Endothelial cell of umbilical vein (primary cell): Measurements from ENCODE around the gene GALNT12. TPM values are rescaled to one million over a fixed set of nuclear protein-coding genes. Genes with fewer than 3 reads are reported as not detected.

Experiments
- BruUV-seq: library from RNA; stranded (reverse); fragments of 400-500 nt; replicated peaks from 2 replicates; lab custom pipeline; 2021; lab: Mats Ljungman, UMichigan
- CTCF ChIA-PET: fragments of 300-600, 350-600 bp; sonication (Branson Sonifier 250); formaldehyde crosslinking; loops from one replicate; lab custom pipeline; 2021; ENCODE audit warnings: antibody characterized with exemption, inconsistent platforms; lab: Charles Lee
- POLR2A ChIA-PET: fragments of 300-600, 350-600 bp; sonication (Branson Sonifier 250); formaldehyde crosslinking; loops from one replicate; lab custom pipeline; 2021; ENCODE audit warnings: antibody characterized with exemption, inconsistent platforms; lab: Charles Lee
- DNase-seq: peaks from one replicate; pipeline ENCODE4 v3.0.0-alpha.2; 2011; ENCODE audit warnings: low read depth, low spot score
- FAIRE-seq: peaks from 2 replicates; lab custom pipeline; 2011; peaks lifted over from hg19 to GRCh38; lab: Jason Lieb, UNC
- H2AFZ ChIP-seq: 2 replicates; pipeline ENCODE4 v1.6.0; 2012; ENCODE audit warnings: low read depth, low read length, control low read depth, inconsistent platforms
- H3K27ac ChIP-seq: 2 replicates; pipeline ENCODE4 v1.5.1; 2011; ENCODE audit warnings: low read depth, mild to moderate bottlenecking, control low read depth, low read length, moderate library complexity; ENCODE audit not compliant: insufficient read depth
- H3K27me3 ChIP-seq, 2 experiments: 2 replicates each; pipeline versions ENCODE4 v1.6.0 to v1.6.1; 2011; ENCODE audit warnings: low read length in 2 of 2, mixed read lengths in 1 of 2; ENCODE audit not compliant: control insufficient read depth in 2 of 2, insufficient read depth in 2 of 2
- H3K36me3 ChIP-seq, 2 experiments: 2 replicates in 1 of 2; 3 replicates in 1 of 2; pipeline ENCODE4 v1.5.1; 2011; ENCODE audit warnings: low read length in 2 of 2, mild to moderate bottlenecking in 1 of 2, moderate library complexity in 1 of 2; ENCODE audit not compliant: control insufficient read depth in 2 of 2, insufficient read depth in 2 of 2; ENCODE audit errors: extremely low read depth in 1 of 2
- H3K4me1 ChIP-seq: 3 replicates; pipeline ENCODE4 v1.5.1; 2011; ENCODE audit warnings: mild to moderate bottlenecking, low read length; ENCODE audit not compliant: control insufficient read depth, insufficient read depth; ENCODE audit errors: extremely low read depth
- H3K4me2 ChIP-seq: 2 replicates; pipeline ENCODE4 v1.6.1; 2011; ENCODE audit warnings: low read length, control low read depth, mixed read lengths; ENCODE audit not compliant: insufficient read depth
- H3K4me3 ChIP-seq, 3 experiments: fragments of 200-600 bp in 1 of 3; sonication (generic), shearing (Covaris generic) in 1 of 3; replicated peaks in 1 of 3; 2 replicates each; pipeline ENCODE4 v1.5.1; 2011 to 2016; ENCODE audit warnings: control low read depth in 3 of 3, low read length in 3 of 3, mild to moderate bottlenecking in 2 of 3, inconsistent platforms in 1 of 3, low read depth in 1 of 3, moderate library complexity in 1 of 3; ENCODE audit not compliant: insufficient read depth in 1 of 3
- H3K79me2 ChIP-seq: 2 replicates; pipeline ENCODE4 v1.6.0; 2012; ENCODE audit warnings: low read length, inconsistent platforms; ENCODE audit not compliant: control insufficient read depth, insufficient read depth
- H3K9ac ChIP-seq: replicated peaks from 2 replicates; pipeline ENCODE3; 2011; ENCODE audit warnings: low read length, control low read depth; ENCODE audit not compliant: insufficient read depth; ENCODE audit errors: extremely low read depth
- H3K9me1 ChIP-seq: replicated peaks from 3 replicates; pipeline ENCODE4 v1.6.0; 2011; ENCODE audit warnings: mild to moderate bottlenecking, low read length; ENCODE audit not compliant: control insufficient read depth, insufficient read depth; ENCODE audit errors: extremely low read depth
- H3K9me3 ChIP-seq: replicated peaks from 2 replicates; pipeline ENCODE4 v1.5.1; 2012; ENCODE audit warnings: low read length, inconsistent platforms; ENCODE audit not compliant: control insufficient read depth, insufficient read depth
- H4K20me1 ChIP-seq: replicated peaks from 2 replicates; pipeline ENCODE3; 2011; ENCODE audit warnings: mild to moderate bottlenecking, low read length; ENCODE audit not compliant: control insufficient read depth, insufficient read depth; ENCODE audit errors: extremely low read depth
- CTCF ChIP-seq, 2 donors: IDR thresholded peaks; 1 replicate in 1 of 2; 2 replicates in 1 of 2; pipeline ENCODE4 v1.5.1; 2011; ENCODE audit warnings: low read length in 2 of 2, mild to moderate bottlenecking in 2 of 2, moderate library complexity in 2 of 2, control low read depth in 1 of 2, inconsistent platforms in 1 of 2, low read depth in 1 of 2; ENCODE audit not compliant: insufficient read depth in 1 of 2; ENCODE audit errors: extremely low read depth in 1 of 2
- EZH2 ChIP-seq: IDR thresholded peaks from 2 replicates; pipeline ENCODE4 v1.6.1; 2012; ENCODE audit warnings: borderline replicate concordance, low read depth, mild to moderate bottlenecking, moderate library complexity, low read length, inconsistent platforms; ENCODE audit not compliant: severe bottlenecking
- FOS ChIP-seq: IDR thresholded peaks from 2 replicates; pipeline ENCODE4 v1.6.1; 2011; ENCODE audit warnings: mild to moderate bottlenecking, low read length, moderate library complexity, borderline replicate concordance; ENCODE audit not compliant: insufficient read depth
- GATA2 ChIP-seq: IDR thresholded peaks from 2 replicates; pipeline ENCODE4 v1.7.0; 2011; ENCODE audit warnings: low read depth, mild to moderate bottlenecking, moderate library complexity, mixed read lengths, low read length; ENCODE audit not compliant: insufficient read length, insufficient read depth
- JUN ChIP-seq: IDR thresholded peaks from 2 replicates; pipeline ENCODE4 v1.6.1; 2011; ENCODE audit warnings: borderline replicate concordance, low read depth; ENCODE audit not compliant: insufficient read length, insufficient read depth
- MAX ChIP-seq: IDR thresholded peaks from 2 replicates; pipeline ENCODE4 v1.6.1; 2011; ENCODE audit not compliant: insufficient read depth, insufficient read length
- MYC ChIP-seq: IDR thresholded peaks from one replicate; pipeline ENCODE4 v1.6.1; 2011; ENCODE audit warnings: mild to moderate bottlenecking, low read depth, low read length
- POLR2A ChIP-seq: IDR thresholded peaks from 2 replicates; pipeline ENCODE4 v1.6.1; 2012; ENCODE audit warnings: low read depth, mild to moderate bottlenecking, control low read depth, low read length
- POLR2AphosphoS5 ChIP-seq: IDR thresholded peaks from 2 replicates; pipeline ENCODE4 v1.6.1; 2012; ENCODE audit warnings: low read depth, mild to moderate bottlenecking, control low read depth, low read length, moderate library complexity; ENCODE audit not compliant: insufficient read depth
- dilution Hi-C: fragments of 300-500 bp; cut with MboI; formaldehyde crosslinking; loops from one replicate; pipeline ENCODE4 v1.15.0; 2019; ENCODE audit warnings: low sequenced_read_pairs; ENCODE audit not compliant: extremely low pct_ligation_motif_present
- intact Hi-C: fragments of 100-400 bp; cut with micrococcal nuclease; formaldehyde crosslinking; loops from one replicate; pipeline ENCODE4 v1.10.0; 2022
- polyA plus RNA-seq, 4 experiments: library from polyadenylated mRNA; depleted of rRNA in 3 of 4; stranded (reverse) in 3 of 4; unstranded in 1 of 4; fragments of >200 nt; gene quantifications; 2 replicates each; pipeline versions ENCODE4 v1.2.1 to v1.2.3, GENCODE V29; 2011 to 2012; ENCODE audit warnings: missing spikeins in 1 of 4
- total RNA-seq: library from RNA; stranded (reverse); gene quantifications from 2 replicates; pipeline ENCODE4 v1.2.3, GENCODE V29; 2021

Gene GALNT12
- total and polyA plus RNA-seq, 2 donors (not counting 3 experiments of a cell fraction or from before 2014, with no cell fraction given) = 0.26 to 0.44 TPM

- Histone ChIP-seq H2AFZ (no peak overlapping the region), H3K4me2 (no peak overlapping the region), H3K9me3 (no peaks in the 10 kb centered on the region), H3K9ac (no peak overlapping the region), H3K9me1 (no peaks in the 10 kb centered on the region), H3K36me3 (no peaks in the 10 kb centered on the region), H3K79me2 (no peaks in the 10 kb centered on the region), H3K27ac (no peak overlapping the region), H3K4me3 (no peak overlapping the region), H3K4me1 (no peaks in the 10 kb centered on the region), H3K27me3 (no peaks in the 10 kb centered on the region), H4K20me1 (no peaks in the 10 kb centered on the region)
- CTCF ChIA-PET = interaction anchor here (4.6 kb wide), 1 partner anchor 10 kb away, joined by 26 read pairs; no protein-coding TSS in a partner anchor
- POLR2A ChIA-PET = no interaction called here
- intact Hi-C loops = no loop called here
- DNase-seq (no peak), FAIRE-seq (no peak)
- BruUV-seq = no TSS peak
- no peak for TF ChIP-seq POLR2AphosphoS5
- no peak for TF ChIP-seq JUN
- TF ChIP-seq GATA2 = no peak
- no peak for TF ChIP-seq POLR2A
- no peak for TF ChIP-seq EZH2
- TF ChIP-seq MYC = no peak
- no peak for TF ChIP-seq MAX
- no peak for TF ChIP-seq FOS
- no peak for TF ChIP-seq CTCF (IDR thresholded peaks at IDR 0.05; ENCODE audit: extremely low read depth in 1 of 2, insufficient read depth in 1 of 2, low read depth in 1 of 2, low read length in 2 of 2)
- dilution Hi-C loops = no loop called here
These were observed 30.8 kb downstream of the GALNT12 start for GRCh38 chr9:98838155-98838867.
